ENCODE data around the gene STK10.

STK10 gene

GRCh38 chr5:172004824-172005237, 183.2 kb downstream of the STK10 start:
- no peaks in the 10 kb centered on the region for H3K9me3 ChIP-seq (ENCODE audit: control insufficient read depth, low read length)
- H3K4me3 ChIP-seq (ENCODE audit: insufficient read depth, low read depth, low read length) = peak overlapping the region; percentile 85
- no peaks in the 10 kb centered on the region for H3K27me3 ChIP-seq (ENCODE audit: control insufficient read depth, insufficient read depth, low read length, poor library complexity, severe bottlenecking)
- H3K27ac ChIP-seq (ENCODE audit: insufficient read depth, low read depth, low read length, poor library complexity, severe bottlenecking) = no peak overlapping the region
- H3K4me1 ChIP-seq (ENCODE audit: control insufficient read depth, insufficient read depth, low read length) = peaks cover 8% of the 10 kb centered on the region
- 53 to 64% methylated on average over 3 of the region's 3 CpGs for WGBS, 2 experiments
- no peaks in the 10 kb centered on the region for H3K36me3 ChIP-seq (ENCODE audit: control insufficient read depth, insufficient read depth, low read length)

DNA sequence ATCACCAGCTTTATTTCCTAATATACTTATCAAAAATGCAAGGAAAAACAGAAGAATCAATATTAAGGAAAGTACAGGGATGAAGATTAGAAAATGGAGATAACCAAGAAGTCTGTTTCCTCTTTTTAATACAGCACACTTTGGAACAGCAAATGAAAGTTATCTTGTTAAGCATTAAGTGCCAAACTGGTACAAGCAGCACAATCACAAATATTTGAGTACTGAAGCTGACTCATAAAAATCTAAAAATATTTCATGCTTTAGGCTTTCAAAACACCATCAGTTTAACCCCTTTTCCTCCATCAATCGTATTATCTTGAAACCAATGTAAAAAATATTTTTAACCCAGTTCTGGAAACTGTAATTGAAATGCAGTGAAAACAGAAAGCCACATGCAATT, 184.3 kb downstream of the STK10 start:
- WGBS, 2 experiments = 100% methylated on average over 1 of the region's 1 CpG
- H3K4me3 ChIP-seq (ENCODE audit: insufficient read depth, low read depth, low read length) = no peak overlapping the region
- H3K27me3 ChIP-seq (ENCODE audit: control insufficient read depth, insufficient read depth, low read length, poor library complexity, severe bottlenecking) = no peaks in the 10 kb centered on the region
- H3K27ac ChIP-seq (ENCODE audit: insufficient read depth, low read depth, low read length, poor library complexity, severe bottlenecking) = no peak overlapping the region
- no peaks in the 10 kb centered on the region for H3K9me3 ChIP-seq (ENCODE audit: control insufficient read depth, low read length)
- peaks cover 4% of the 10 kb centered on the region for H3K4me1 ChIP-seq (ENCODE audit: control insufficient read depth, insufficient read depth, low read length)
- H3K36me3 ChIP-seq (ENCODE audit: control insufficient read depth, insufficient read depth, low read length) = no peaks in the 10 kb centered on the region

DNA sequence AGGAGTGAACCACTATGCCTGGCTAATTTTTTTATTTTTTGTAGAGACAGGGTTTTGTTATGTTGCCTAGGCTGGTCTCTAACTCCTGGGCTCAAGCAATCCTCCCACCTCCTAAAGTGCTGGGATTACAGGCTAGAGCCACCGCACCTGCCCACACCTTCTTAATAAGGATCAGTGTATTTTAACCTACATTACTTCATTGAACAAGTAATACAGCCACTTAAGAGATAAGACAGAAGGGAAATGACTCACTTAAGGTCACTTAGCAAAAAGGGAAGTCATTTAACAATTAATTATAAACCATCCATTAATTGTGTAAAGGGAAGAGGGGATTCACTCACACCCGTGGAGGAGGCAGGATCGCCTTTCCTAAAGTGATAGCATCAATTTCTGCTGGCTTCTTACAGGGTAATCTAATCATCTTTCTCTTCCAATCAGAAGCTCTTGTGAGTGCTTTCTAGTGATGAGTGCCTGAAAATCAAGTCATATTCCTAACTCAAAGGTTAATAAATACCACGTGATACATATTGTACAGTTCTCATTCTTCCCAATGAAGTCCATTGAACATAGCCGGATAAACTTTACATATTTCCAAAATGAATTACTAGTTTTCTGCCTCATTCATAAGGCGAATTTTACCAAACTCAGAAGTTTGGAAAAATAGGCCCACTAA, 185.0 kb downstream of the STK10 start:
- H3K27ac ChIP-seq (ENCODE audit: insufficient read depth, low read depth, low read length, poor library complexity, severe bottlenecking) = no peak overlapping the region
- peaks cover 4% of the 10 kb centered on the region for H3K4me1 ChIP-seq (ENCODE audit: control insufficient read depth, insufficient read depth, low read length)
- H3K4me3 ChIP-seq (ENCODE audit: insufficient read depth, low read depth, low read length) = no peak overlapping the region
- H3K36me3 ChIP-seq (ENCODE audit: control insufficient read depth, insufficient read depth, low read length) = no peaks in the 10 kb centered on the region
- no peaks in the 10 kb centered on the region for H3K9me3 ChIP-seq (ENCODE audit: control insufficient read depth, low read length)
- WGBS, 2 experiments = 85 to 88% methylated on average over 6 of the region's 6 CpGs
- H3K27me3 ChIP-seq (ENCODE audit: control insufficient read depth, insufficient read depth, low read length, poor library complexity, severe bottlenecking) = no peaks in the 10 kb centered on the region

DNA sequence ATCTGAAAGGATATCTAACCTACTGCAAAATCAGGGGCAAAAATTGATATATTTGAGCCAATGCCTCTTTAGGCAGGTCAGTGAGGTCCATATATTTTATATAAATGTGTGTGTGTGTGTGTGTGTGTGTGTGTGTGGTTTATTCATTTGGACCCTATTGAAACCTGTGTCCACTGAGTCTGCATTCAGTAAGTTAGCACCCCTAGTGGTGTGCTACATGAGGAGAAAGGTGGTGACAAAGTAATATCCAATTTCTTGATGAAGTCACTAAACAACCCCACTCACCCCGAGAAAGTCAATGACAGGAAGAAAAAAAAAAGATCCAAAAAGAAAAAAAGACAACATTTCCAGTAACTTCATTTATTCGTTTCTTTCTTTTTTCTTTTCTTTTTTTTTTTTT, 185.7 kb downstream of the STK10 start:
- Histone ChIP-seq H3K27me3 (ENCODE audit: control insufficient read depth, insufficient read depth, low read length, poor library complexity, severe bottlenecking) (no peaks in the 10 kb centered on the region), H3K9me3 (ENCODE audit: control insufficient read depth, low read length) (no peaks in the 10 kb centered on the region), H3K27ac (ENCODE audit: insufficient read depth, low read depth, low read length, poor library complexity, severe bottlenecking) (no peak overlapping the region), H3K36me3 (ENCODE audit: control insufficient read depth, insufficient read depth, low read length) (no peaks in the 10 kb centered on the region), H3K4me1 (ENCODE audit: control insufficient read depth, insufficient read depth, low read length) (peaks cover 4% of the 10 kb centered on the region), H3K4me3 (ENCODE audit: insufficient read depth, low read depth, low read length) (no peak overlapping the region)
- 67 to 92% methylated on average over 1 of the region's 2 CpGs for WGBS, 2 experiments

- Histone ChIP-seq H3K4me1 (ENCODE audit: control insufficient read depth, insufficient read depth, low read length) (peaks cover 1% of the 10 kb centered on the region), H3K27ac (ENCODE audit: insufficient read depth, low read depth, low read length, poor library complexity, severe bottlenecking) (no peak overlapping the region), H3K4me3 (ENCODE audit: insufficient read depth, low read depth, low read length) (no peak overlapping the region), H3K27me3 (ENCODE audit: control insufficient read depth, insufficient read depth, low read length, poor library complexity, severe bottlenecking) (no peaks in the 10 kb centered on the region), H3K36me3 (ENCODE audit: control insufficient read depth, insufficient read depth, low read length) (no peaks in the 10 kb centered on the region), H3K9me3 (ENCODE audit: control insufficient read depth, low read length) (no peaks in the 10 kb centered on the region)
- 65 to 77% methylated on average over 5 of the region's 5 CpGs for WGBS, 2 experiments
Measured at GRCh38 chr5:171999877-172000276, 188.1 kb downstream of the STK10 start.

DNA sequence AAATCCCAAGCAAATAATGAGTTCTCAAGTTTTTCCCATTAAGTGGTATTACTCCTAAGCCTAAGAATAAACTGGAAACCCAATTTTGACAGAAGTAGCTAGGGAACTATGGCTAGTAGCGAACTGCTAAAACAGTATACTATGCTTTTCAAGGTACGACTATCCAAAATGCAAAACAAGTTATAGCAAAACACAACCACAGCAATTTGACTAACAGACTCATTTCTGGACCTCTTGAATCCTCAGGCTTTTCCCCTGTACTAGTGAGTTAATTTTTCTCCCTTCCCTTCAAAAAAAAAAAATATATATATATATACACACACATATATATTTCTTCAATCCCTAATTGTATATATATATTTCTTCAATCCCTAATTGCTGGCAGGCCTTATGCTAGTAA, 188.9 kb downstream of the STK10 start:
- H3K27me3 ChIP-seq (ENCODE audit: control insufficient read depth, insufficient read depth, low read length, poor library complexity, severe bottlenecking) = no peaks in the 10 kb centered on the region
- 99 to 100% methylated on average over 2 of the region's 2 CpGs for WGBS, 2 experiments
- H3K4me1 ChIP-seq (ENCODE audit: control insufficient read depth, insufficient read depth, low read length) = no peaks in the 10 kb centered on the region
- no peaks in the 10 kb centered on the region for H3K36me3 ChIP-seq (ENCODE audit: control insufficient read depth, insufficient read depth, low read length)
- H3K4me3 ChIP-seq (ENCODE audit: insufficient read depth, low read depth, low read length) = no peak overlapping the region
- H3K27ac ChIP-seq (ENCODE audit: insufficient read depth, low read depth, low read length, poor library complexity, severe bottlenecking) = no peak overlapping the region
- H3K9me3 ChIP-seq (ENCODE audit: control insufficient read depth, low read length) = no peaks in the 10 kb centered on the region

DNA sequence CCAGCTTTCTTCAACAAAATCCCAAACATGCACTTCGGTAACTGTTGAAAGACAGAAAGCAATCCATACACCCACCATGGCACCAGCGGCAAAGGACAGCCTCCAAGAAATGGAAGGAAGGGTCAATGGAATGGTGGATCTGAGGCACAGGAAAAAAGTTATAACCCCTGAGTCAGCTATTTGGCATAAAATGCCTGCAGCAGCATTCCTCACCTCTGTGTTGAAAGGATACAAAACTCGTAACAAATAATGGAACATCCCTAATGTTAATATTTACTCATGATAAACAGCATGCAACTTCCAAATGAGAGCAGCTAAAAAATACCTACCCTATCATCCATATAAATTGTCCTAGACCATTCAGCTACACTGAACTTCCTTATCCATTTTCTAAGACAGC, 191.0 kb downstream of the STK10 start:
- WGBS, 2 experiments = 92 to 96% methylated on average over 2 to 3 of the region's 3 CpGs
- Histone ChIP-seq H3K9me3 (ENCODE audit: control insufficient read depth, low read length) (no peaks in the 10 kb centered on the region), H3K4me3 (ENCODE audit: insufficient read depth, low read depth, low read length) (no peak overlapping the region), H3K36me3 (ENCODE audit: control insufficient read depth, insufficient read depth, low read length) (no peaks in the 10 kb centered on the region), H3K27me3 (ENCODE audit: control insufficient read depth, insufficient read depth, low read length, poor library complexity, severe bottlenecking) (no peaks in the 10 kb centered on the region), H3K4me1 (ENCODE audit: control insufficient read depth, insufficient read depth, low read length) (no peaks in the 10 kb centered on the region), H3K27ac (ENCODE audit: insufficient read depth, low read depth, low read length, poor library complexity, severe bottlenecking) (no peak overlapping the region)

DNA sequence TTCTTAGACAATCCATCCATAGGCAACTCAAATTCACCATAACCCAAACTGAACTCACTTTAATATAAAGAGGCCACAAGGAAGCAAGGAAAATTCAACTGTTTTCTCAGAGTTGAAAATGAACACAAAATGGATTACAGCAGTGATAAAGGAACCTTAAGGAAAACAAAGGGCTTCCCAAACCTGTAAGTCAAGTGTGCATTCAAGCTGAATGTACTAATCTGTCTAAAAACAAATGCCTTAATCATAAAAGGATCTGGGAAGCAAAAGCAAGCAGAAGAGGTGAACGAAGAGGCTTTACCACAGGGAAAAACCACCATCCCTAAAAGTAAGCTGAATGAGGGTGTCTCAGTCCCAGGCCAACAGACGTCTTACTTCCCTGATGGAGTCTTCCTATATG, 195.2 kb downstream of the STK10 start:
- no peaks in the 10 kb centered on the region for H3K36me3 ChIP-seq (ENCODE audit: control insufficient read depth, insufficient read depth, low read length)
- no peak overlapping the region for H3K27ac ChIP-seq (ENCODE audit: insufficient read depth, low read depth, low read length, poor library complexity, severe bottlenecking)
- H3K4me1 ChIP-seq (ENCODE audit: control insufficient read depth, insufficient read depth, low read length) = no peaks in the 10 kb centered on the region
- H3K27me3 ChIP-seq (ENCODE audit: control insufficient read depth, insufficient read depth, low read length, poor library complexity, severe bottlenecking) = no peaks in the 10 kb centered on the region
- 91 to 93% methylated on average over 2 of the region's 2 CpGs for WGBS, 2 experiments
- H3K9me3 ChIP-seq (ENCODE audit: control insufficient read depth, low read length) = no peaks in the 10 kb centered on the region
- H3K4me3 ChIP-seq (ENCODE audit: insufficient read depth, low read depth, low read length) = no peak overlapping the region

- H3K9me3 ChIP-seq (ENCODE audit: control insufficient read depth, low read length) = no peaks in the 10 kb centered on the region
- no peaks in the 10 kb centered on the region for H3K4me1 ChIP-seq (ENCODE audit: control insufficient read depth, insufficient read depth, low read length)
- no peaks in the 10 kb centered on the region for H3K36me3 ChIP-seq (ENCODE audit: control insufficient read depth, insufficient read depth, low read length)
- 91 to 92% methylated on average over 3 of the region's 3 CpGs for WGBS, 2 experiments
- H3K27ac ChIP-seq (ENCODE audit: insufficient read depth, low read depth, low read length, poor library complexity, severe bottlenecking) = no peak overlapping the region
- H3K4me3 ChIP-seq (ENCODE audit: insufficient read depth, low read depth, low read length) = no peak overlapping the region
- H3K27me3 ChIP-seq (ENCODE audit: control insufficient read depth, insufficient read depth, low read length, poor library complexity, severe bottlenecking) = no peaks in the 10 kb centered on the region
Measured at GRCh38 chr5:171992305-171992704, 195.7 kb downstream of the STK10 start.

Measured in ectodermal cell (in vitro differentiated cells).